Measurements from ENCODE around the gene TCF7. TPM values are rescaled to one million over a fixed set of nuclear protein-coding genes. Genes with fewer than 3 reads are reported as not detected.

The TCF7 gene
- polyA plus RNA-seq, 1 experiment: 0.78 TPM

GRCh38 chr5:134095887-134096589 lies 18.4 kb upstream of the TCF7 start:
- H3K27me3 ChIP-seq (ENCODE audit: control insufficient read depth, insufficient read depth, low read length): peaks cover 3% of the 10 kb centered on the region
- TF ChIP-seq CTCF (IDR thresholded peaks at IDR 0.05; ENCODE audit: insufficient read depth, low read depth, low read length): no peak
- H3K36me3 ChIP-seq (ENCODE audit: control insufficient read depth, insufficient read depth, low read length): no peaks in the 10 kb centered on the region
- no peak overlapping the region for H3K4me3 ChIP-seq (ENCODE audit: low read depth, low read length)
- no peak for DNase-seq (ENCODE audit: low read depth)
- ChIA-PET POLR2A (no interaction called here), CTCF (interaction anchor here (0.7 to 1.4 kb wide), 3 partner anchors 38 to 61 kb away, joined by 3 to 4 read pairs (median 3); no protein-coding TSS in a partner anchor)

GRCh38 chr5:134097211-134097749 lies 17.2 kb upstream of the TCF7 start:
- TF ChIP-seq CTCF (IDR thresholded peaks at IDR 0.05; ENCODE audit: insufficient read depth, low read depth, low read length): no peak
- H3K36me3 ChIP-seq (ENCODE audit: control insufficient read depth, insufficient read depth, low read length): no peaks in the 10 kb centered on the region
- H3K4me3 ChIP-seq (ENCODE audit: low read depth, low read length): no peak overlapping the region
- peaks cover 3% of the 10 kb centered on the region for H3K27me3 ChIP-seq (ENCODE audit: control insufficient read depth, insufficient read depth, low read length)
- POLR2A ChIA-PET: no interaction called here
- CTCF ChIA-PET: interaction anchor here (0.6 to 3.3 kb wide), 2 partner anchors 10 to 192 kb away, joined by 4 to 9 read pairs; no protein-coding TSS in a partner anchor
- no peak for DNase-seq (ENCODE audit: low read depth)

DNA sequence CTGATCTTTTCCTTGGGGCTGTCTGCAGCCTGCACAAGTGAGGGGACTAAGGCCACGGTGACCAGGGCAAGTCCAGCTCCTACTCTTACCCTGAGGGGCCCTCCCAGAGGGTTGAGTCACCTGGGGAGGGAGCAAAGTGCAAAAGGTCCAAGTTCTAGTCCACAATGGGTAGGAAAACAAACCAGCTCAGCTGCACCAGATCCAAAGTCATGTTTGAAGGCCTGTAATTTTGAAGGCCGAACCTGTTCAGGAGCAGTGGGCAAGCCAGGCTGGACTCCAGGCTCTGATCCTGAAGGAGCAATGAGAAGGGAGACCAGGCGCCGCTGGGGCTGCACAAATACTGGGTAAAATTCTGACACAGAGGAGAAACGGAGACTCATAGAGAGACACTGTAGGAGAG lies 15.8 kb upstream of the TCF7 start:
- CTCF ChIA-PET: interaction anchor here (1.1 to 5.8 kb wide), 6 partner anchors 9 to 58 kb away, joined by 3 to 51 read pairs (median 6); partner anchors contain the start of gene TCF7
- no peak overlapping the region for H3K4me3 ChIP-seq (ENCODE audit: low read depth, low read length)
- DNase-seq (ENCODE audit: low read depth): no peak
- H3K36me3 ChIP-seq (ENCODE audit: control insufficient read depth, insufficient read depth, low read length): no peaks in the 10 kb centered on the region
- TF ChIP-seq CTCF (IDR thresholded peaks at IDR 0.05; ENCODE audit: insufficient read depth, low read depth, low read length): no peak
- POLR2A ChIA-PET: no interaction called here
- peaks cover 3% of the 10 kb centered on the region for H3K27me3 ChIP-seq (ENCODE audit: control insufficient read depth, insufficient read depth, low read length)

DNA sequence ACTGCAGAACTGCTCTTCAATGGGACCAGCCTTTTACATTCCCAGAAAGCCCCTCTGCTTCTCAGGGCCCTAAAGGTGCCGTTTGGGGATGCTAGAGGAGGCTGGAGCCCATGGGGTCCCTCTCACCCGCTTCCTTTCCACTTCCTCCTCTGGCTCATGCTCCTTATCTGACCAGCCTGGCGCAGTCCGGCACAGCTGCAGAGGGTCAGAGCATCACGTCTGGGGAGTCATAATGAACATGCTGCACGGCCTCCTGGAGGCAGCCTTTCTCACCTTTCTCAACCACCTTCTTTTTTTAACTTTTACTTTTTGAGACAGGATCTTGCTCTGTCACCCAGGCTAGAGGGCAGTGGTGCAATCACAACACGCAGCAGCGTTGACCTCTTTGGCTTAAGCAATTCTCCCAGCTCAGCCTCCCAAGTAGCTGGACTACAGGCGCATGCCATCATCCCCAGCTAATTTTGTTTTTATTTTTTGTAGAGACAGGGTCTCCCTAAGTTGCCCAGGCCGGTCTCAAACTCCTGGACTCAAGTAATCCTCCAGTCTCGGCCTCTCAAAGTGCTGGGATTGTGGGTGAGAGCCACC lies 15.1 kb upstream of the TCF7 start:
- ChIA-PET CTCF (interaction anchor here (1.9 to 5.8 kb wide), 6 partner anchors 8 to 59 kb away, joined by 4 to 51 read pairs (median 17); partner anchors contain the start of gene TCF7), POLR2A (no interaction called here)
- no peak for TF ChIP-seq CTCF (IDR thresholded peaks at IDR 0.05; ENCODE audit: insufficient read depth, low read depth, low read length)
- DNase-seq (ENCODE audit: low read depth): no peak
- Histone ChIP-seq H3K27me3 (ENCODE audit: control insufficient read depth, insufficient read depth, low read length) (peaks cover 3% of the 10 kb centered on the region), H3K4me3 (ENCODE audit: low read depth, low read length) (no peak overlapping the region), H3K36me3 (ENCODE audit: control insufficient read depth, insufficient read depth, low read length) (no peaks in the 10 kb centered on the region)

- H3K36me3 ChIP-seq (ENCODE audit: control insufficient read depth, insufficient read depth, low read length): no peaks in the 10 kb centered on the region
- no peak for TF ChIP-seq CTCF (IDR thresholded peaks at IDR 0.05; ENCODE audit: insufficient read depth, low read depth, low read length)
- H3K27me3 ChIP-seq (ENCODE audit: control insufficient read depth, insufficient read depth, low read length): peaks cover 3% of the 10 kb centered on the region
- POLR2A ChIA-PET: no interaction called here
- H3K4me3 ChIP-seq (ENCODE audit: low read depth, low read length): no peak overlapping the region
- no peak for DNase-seq (ENCODE audit: low read depth)
- CTCF ChIA-PET: interaction anchor here (1.4 to 5.8 kb wide), 7 partner anchors 8 to 59 kb away, joined by 7 to 51 read pairs (median 9); partner anchors contain the start of gene TCF7
These were observed 14.6 kb upstream of the TCF7 start for GRCh38 chr5:134099939-134100282.

All from BJ (cell line).